ENCODE measurements around the gene TNFAIP8.

Gene TNFAIP8

GRCh38 chr5:119339344-119339743, 16.5 kb upstream of the TNFAIP8 start:
- TF ChIP-seq, protein P1, sequence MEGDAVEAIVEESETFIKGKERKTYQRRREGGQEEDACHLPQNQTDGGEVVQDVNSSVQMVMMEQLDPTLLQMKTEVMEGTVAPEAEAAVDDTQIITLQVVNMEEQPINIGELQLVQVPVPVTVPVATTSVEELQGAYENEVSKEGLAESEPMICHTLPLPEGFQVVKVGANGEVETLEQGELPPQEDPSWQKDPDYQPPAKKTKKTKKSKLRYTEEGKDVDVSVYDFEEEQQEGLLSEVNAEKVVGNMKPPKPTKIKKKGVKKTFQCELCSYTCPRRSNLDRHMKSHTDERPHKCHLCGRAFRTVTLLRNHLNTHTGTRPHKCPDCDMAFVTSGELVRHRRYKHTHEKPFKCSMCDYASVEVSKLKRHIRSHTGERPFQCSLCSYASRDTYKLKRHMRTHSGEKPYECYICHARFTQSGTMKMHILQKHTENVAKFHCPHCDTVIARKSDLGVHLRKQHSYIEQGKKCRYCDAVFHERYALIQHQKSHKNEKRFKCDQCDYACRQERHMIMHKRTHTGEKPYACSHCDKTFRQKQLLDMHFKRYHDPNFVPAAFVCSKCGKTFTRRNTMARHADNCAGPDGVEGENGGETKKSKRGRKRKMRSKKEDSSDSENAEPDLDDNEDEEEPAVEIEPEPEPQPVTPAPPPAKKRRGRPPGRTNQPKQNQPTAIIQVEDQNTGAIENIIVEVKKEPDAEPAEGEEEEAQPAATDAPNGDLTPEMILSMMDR (IDR thresholded peaks at IDR 0.05; ENCODE audit: low read depth, low read length), result no peak
- H3K4me3 ChIP-seq (ENCODE audit: low read depth, low read length), result no peak overlapping the region
- DNase-seq (ENCODE audit: low read depth, low spot score), result no peak
- in situ Hi-C loops (cut with HindIII; ENCODE audit: low sequenced_read_pairs), result no loop called here

DNA sequence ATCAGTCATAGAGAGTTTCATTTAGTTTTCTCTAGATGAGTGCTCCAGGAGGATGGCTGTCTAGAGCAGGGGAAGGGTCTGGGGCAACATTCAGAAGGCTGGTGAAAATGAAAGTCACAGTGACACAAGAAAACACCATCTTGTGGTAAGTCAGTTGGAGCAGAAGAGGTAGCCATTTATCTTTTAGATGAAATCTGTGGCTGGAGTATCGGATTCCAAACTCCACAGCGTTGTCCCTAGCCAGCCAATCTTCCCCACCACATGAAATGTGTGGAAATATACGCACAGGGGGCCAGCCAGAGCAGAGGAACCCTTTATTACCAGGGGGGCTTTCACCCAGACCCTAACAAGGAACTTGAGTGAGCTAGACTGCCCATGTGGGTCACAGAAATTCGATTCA, 15.9 kb upstream of the TNFAIP8 start:
- H3K4me3 ChIP-seq (ENCODE audit: low read depth, low read length), result no peak overlapping the region
- TF ChIP-seq, protein P1 (IDR thresholded peaks at IDR 0.05; ENCODE audit: low read depth, low read length), result no peak
- DNase-seq (ENCODE audit: low read depth, low spot score), result no peak
- in situ Hi-C loops (cut with HindIII; ENCODE audit: low sequenced_read_pairs), result no loop called here

DNA sequence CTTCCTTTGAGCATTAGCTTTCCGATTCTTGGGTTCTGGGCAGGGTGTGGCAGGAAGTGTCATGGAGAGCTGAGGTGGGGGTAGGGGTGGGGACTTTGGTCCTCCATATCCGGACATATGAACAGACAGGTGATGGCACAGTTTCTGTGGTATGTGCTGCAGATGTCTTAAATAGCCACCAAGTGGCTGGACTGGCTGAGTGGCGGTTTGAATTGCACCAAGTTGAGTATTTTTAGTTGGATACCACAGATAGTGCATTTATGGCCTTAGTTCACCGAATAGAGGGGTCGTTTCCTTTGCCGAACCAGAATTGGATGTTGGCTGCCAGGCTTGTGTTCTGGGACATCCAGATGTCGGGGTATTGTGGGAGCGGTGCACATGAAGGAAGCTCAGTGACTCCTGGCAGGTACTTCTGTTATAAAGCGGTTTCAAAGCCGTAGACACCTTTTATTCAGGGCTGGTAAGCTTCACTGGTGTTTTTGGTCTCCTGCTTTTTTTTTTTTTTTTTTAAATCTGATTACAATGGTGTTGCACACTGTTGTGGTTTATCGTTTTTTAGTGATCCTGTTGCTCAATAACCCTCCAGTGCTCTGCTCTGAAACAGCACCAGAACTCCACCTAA, 15.1 kb upstream of the TNFAIP8 start:
- TF ChIP-seq, protein P1 (IDR thresholded peaks at IDR 0.05; ENCODE audit: low read depth, low read length), result no peak
- H3K4me3 ChIP-seq (ENCODE audit: low read depth, low read length), result no peak overlapping the region
- no peak for DNase-seq (ENCODE audit: low read depth, low spot score)
- in situ Hi-C loops (cut with HindIII; ENCODE audit: low sequenced_read_pairs), result no loop called here

GRCh38 chr5:119341452-119342349, 14.1 kb upstream of the TNFAIP8 start:
- no peak overlapping the region for H3K4me3 ChIP-seq (ENCODE audit: low read depth, low read length)
- in situ Hi-C loops (cut with HindIII; ENCODE audit: low sequenced_read_pairs), result no loop called here
- TF ChIP-seq, protein P1 (IDR thresholded peaks at IDR 0.05; ENCODE audit: low read depth, low read length), result no peak
- no peak for DNase-seq (ENCODE audit: low read depth, low spot score)

- in situ Hi-C loops (cut with HindIII; ENCODE audit: low sequenced_read_pairs), result no loop called here
- no peak overlapping the region for H3K4me3 ChIP-seq (ENCODE audit: low read depth, low read length)
- no peak for DNase-seq (ENCODE audit: low read depth, low spot score)
- TF ChIP-seq, protein P1 (IDR thresholded peaks at IDR 0.05; ENCODE audit: low read depth, low read length), result no peak
Measured at GRCh38 chr5:119342406-119342805, 13.4 kb upstream of the TNFAIP8 start.

- H3K4me3 ChIP-seq (ENCODE audit: low read depth, low read length), result no peak overlapping the region
- TF ChIP-seq, protein P1 (IDR thresholded peaks at IDR 0.05; ENCODE audit: low read depth, low read length), result no peak
- DNase-seq (ENCODE audit: low read depth, low spot score), result no peak
- in situ Hi-C loops (cut with HindIII; ENCODE audit: low sequenced_read_pairs), result no loop called here
Measured at GRCh38 chr5:119343052-119343451, 12.8 kb upstream of the TNFAIP8 start.
